GM18870 (cell line): ENCODE measurements around the gene FAM53B.
A peak's percentile ranks its signal among the peaks of the same experiment; 100 is the strongest.

Experiments
- ATAC-seq: cut with Tn5 transposase; IDR thresholded peaks from one replicate; pipeline ENCODE4 v1.9.1; 2021; ENCODE audit warnings: moderate library complexity; ENCODE audit not compliant: unreplicated experiment

FAM53B gene

DNA sequence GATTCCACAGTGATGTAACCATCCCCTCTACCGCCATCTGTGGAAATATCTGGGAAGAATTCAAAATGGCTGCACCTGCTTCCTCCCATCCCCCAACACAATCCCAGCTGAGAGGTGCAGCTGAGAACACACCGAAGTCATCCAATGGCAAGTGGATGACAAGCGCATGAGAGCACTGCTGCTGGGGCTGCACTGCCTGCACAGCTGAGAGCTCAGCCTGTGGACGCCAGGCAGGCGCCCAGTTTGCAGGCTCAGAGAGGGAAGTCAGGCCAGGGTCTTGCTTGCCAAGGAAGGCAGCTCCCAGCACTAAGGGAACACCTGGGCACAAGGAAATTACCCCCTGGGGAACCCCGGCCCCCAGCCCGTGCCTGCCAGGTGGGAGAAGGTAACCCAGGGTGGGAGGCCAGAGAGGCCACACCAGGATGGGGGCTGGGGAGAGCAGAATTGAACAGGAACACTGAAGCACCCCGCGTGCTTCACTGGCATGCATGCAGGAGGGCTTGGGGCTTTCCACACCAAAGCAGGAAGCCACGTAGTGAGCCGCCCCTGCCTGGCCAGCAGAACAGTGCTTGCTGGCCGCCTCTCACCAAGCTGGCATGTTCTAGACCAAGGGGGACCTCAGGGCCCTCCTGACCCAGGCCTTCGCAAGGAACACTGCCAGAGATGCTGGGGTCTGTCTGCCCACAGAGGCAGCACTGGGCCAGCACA, 46.2 kb downstream of the FAM53B start:
- no peak for ATAC-seq

DNA sequence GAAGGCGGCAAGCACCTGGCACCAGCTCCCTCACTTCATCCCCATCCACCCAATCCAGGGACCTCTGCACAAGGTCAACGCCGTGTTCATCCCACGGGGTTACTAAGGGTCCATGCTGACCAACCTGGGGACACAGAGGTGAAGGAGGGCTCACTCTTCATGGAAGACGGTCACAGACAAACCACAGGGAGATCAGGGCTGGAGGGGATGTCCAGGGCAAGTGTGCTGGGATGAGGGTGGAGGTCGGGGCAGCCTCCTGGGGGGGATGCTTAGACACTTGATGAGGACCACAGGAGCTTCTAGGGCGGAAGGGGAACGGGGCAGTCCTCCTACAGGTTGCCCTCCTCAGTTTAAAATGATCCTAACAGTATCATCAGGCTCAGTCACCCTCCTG, 46.7 kb downstream of the FAM53B start:
- no peak for ATAC-seq

DNA sequence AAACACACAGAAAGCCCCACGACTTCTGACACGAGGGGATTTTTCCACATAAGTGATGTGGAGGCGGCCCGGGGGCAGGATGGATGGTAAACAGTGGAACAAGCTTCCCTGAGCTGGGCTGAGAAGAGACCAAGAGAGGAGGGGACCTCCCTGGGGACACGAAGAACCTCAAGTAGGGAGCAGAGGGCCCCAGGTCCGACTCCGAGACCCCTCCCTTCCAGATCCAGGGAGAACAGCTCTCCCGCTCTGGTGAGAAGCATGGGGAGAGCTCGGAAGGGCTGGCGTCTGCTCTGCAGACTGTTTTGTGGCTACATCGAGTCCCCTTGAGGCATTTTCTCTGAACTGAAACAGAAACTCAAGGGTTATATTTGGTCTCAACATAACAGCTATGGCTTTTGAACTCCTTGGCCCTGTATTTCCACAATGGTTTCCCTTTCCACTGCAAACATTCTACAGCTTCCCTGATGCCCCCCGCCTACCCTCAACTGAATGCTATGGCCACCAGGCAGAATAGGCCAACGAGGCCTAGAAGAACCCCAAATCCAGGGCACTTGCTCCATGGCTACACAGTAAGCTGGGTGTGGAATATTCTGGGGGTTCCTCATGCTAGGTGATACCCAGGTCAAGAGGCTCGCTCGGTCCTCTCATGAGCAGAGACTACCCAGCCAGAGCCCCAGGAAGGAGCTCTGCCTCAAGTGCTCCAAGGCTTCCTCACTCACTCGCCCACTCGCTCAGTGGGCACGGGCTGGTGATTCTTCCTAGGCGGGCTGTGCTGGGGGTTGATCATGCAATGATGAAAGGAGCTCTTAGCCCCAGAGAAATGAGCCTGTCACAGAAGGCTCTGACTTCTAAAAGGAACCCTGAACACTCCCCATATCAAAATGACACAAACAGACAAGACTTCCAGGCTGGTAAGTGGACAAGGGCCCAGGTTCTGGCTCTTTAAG, 47.5 kb downstream of the FAM53B start:
- ATAC-seq, result peak; percentile 69

DNA sequence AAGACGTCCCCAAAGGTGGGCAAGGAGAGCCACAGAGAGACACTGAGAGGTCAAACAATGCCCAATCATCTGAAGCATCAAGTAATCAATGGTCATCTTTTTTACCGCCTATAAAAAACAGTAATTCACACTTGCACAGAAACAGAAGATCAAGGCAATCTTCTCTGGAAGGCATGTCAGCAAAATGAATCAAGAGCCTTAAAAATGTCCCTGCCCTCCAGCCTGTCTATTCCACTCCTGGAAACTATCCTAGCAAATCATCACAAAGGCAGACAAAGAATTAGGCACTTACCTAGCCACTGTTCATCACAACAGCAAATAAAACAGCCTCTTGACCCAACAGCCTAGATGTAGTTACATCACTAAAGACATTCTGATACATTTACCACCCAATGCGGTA, 48.9 kb downstream of the FAM53B start:
- ATAC-seq, result no peak

DNA sequence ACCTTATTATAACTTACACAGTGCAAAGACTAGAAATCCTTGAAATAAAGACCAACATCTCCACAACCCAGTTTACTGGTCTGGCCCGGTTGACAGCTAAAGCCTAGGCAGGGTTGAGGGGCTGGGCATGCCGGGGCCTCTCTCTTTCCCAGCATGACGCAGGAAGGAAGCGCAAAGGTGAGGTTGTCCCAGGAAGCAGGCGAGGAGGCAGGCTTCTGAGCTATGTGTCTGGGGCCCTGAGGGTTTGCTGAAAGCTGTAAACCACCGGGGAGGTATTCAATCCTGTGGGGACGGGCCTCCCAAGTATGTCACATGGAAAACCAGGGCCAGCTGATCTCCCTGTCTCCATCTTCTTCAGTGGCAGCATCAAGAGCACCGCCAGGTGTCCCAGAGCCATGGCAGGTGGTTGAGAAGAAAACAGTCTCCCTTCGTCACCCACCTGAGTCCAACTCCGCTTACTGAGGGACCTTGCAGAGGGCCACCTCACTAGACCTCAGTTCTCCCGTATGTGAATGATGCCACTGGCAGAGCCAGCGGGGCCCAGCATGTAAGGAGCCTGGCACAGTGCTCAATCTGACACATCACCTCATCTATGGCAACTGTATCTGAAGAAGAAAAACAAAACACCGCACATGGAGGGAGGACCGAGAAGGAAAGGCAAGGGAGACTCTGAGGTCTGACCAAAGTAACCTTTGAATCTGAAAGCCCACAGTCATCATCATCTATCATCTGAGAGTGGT, 49.5 kb downstream of the FAM53B start:
- ATAC-seq, result no peak

DNA sequence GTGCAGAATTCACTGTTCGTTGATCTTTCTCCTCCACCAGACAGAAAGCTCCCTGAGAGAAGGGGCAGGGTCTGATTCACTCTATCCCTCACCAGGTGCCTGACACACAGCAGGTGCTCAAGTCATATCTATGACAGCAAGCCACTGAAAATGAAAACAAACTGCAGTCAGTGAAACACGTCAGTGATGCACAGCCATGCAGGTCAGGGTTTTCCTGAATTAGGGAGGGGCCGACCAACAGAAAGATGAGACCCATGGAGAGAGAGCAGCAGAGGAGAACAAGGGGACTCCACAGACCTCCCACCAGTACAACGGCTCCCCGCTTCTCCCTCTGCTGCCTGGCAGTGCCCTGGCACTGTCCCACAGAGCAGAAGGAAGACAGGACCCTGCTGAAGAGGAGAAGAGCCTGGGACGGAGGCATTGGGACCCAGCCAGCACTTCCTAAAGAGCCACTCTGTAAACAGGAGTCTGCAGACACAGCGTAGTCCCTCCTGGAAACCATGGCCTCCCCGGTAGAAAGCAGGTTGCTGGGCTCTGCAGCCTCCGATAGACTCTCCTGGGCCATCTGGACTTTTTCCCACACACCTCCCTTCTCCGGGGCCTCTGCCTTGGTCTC, 50.3 kb downstream of the FAM53B start:
- no peak for ATAC-seq

DNA sequence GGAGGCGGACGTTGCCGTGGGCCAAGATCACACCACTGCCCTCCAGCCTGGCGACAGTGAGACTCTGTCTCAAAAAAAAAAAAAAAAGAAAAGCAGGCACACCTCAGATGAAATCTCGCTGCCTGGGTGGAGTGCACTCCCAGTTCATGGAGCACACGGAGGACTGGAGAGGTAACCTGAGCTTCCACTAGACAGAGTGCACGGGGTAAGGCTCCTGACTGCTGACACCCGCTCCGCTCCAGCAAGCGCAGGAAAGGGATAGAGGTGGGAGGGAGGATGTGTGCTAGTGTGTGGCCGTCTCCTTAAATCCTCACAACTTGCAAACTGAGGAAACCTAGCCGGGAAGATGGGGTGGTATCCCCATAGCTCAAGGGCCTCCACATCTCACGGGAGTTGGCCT, 50.8 kb downstream of the FAM53B start:
- ATAC-seq, result no peak

DNA sequence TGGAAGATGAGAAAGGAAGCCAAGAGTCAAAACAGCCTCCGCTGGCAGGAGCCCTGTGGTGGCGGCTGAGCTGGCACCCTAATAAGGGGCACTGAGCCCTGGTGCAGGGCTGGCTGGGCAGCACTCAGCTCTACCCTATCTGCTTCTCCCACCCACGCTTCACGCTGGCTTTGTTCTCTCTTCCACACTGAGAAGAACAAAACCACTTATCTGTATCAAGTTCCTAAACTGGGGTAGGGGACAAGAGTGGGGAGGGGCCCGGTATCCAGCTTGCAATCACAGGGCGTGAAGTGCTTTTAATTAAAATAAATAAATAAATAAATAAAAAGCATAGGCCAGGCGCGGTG, 52.1 kb downstream of the FAM53B start:
- ATAC-seq, result no peak

DNA sequence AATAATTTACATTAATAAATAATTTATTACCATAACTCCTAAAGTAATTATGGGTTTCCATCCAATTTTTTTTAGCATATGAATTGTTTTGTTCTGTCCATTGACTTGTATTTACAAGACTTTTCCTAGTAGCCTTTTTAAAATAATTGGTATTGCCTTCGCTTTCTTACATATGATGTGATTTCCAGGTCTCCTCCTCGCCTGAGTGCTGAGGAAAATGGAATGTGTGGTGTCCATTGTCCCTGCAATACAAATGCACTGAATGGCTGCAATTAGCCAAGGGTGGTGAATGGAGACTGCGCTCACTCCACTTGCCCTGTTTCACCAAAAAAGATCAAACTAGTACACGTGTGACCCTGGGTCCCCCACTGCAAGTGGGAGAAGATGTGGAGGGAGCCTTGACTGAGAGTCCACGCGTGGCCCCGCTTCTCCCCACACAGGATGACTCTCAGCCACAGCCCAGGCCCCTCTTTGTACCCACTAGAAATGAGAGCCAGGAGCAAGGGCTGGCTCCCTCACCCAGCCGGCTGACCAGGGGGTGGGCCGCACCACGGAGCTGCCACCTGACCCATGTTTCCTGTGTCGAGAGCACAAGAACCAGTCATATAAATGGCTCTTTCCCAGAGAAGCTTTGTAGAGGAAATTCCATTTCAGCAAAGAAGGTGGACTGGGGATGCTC, 52.6 kb downstream of the FAM53B start:
- no peak for ATAC-seq

DNA sequence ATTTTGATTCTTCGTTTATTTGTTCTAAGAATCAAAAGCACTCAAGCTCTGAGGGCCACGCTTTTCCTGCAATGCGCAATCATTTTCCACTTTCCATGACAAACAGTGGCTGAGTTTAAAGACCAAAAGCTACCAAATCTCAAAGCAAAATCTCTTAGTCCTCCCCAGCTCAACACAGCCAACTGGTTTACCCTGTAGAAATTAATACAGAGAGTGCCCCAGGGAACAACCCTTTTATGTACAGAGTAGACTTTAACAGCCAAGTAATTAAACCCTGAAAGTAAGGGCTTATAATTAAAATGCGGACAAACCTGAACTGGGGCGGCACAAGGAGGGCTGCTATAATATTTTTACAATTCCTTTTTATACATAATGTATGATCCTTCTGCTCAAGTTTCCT, 53.2 kb downstream of the FAM53B start:
- no peak for ATAC-seq

DNA sequence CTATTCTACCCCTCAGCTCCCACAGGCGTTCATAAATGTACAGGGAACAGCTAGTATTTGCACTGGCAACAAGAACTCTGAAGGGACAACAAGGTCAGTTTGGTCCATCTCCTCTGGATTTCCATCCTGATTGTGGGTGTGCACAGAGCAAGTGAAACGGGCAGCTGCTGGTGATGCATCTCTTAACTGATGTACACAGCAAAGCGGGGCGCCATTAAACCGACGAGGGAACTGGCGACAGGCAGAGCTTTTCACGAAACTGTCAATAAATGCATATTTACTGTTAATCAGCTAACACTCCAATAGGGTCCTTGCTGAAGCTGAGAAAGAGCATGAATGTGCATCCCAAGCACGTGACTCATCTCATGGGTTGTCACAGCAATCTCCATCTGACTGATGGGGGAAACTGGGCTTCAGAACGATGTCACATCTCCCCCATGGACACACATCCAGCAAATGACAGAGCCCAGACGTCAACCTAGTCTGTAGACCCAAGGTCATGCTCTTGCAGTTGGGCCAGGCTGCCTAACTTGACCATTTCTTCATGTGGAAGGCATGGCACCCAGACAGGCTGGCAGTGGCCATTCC, 54.2 kb downstream of the FAM53B start:
- ATAC-seq, result no peak

DNA sequence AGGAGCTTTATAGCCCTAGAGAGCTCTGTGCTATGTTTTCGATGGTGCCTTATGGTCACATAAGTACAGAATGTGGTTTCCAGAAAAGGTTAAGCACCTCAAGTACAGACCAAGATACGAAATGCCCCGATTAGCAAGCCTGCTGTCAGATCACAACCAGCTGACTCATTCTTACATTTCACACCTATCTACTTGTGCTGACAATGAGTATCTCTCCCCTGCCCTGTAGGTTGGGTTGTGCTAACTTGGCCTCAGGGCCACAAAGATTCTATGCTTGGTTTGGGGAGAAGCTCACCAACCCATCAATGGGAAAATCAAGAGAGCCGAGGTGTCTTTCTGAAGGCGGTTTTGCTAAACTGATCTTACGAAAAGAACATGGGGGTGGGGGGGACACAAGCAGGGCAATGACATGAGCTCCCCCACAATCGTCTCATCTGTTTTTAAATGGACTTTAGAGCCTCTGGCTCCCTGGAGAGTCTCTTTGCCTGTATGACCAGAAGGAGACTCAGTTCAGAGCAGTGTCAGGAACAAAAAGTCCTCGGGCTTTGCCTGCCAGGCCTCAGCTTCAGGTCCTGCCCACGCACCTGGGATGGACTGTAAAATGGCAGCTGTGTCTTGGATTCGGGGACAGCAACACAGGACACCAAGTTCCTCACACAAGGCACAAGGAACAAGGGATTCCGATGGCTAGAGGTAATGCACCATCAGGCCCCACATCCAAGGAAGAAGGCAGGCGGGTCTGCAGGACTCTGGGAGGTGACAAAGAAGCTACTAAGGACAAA, 55.1 kb downstream of the FAM53B start:
- peak; percentile 96 for ATAC-seq

DNA sequence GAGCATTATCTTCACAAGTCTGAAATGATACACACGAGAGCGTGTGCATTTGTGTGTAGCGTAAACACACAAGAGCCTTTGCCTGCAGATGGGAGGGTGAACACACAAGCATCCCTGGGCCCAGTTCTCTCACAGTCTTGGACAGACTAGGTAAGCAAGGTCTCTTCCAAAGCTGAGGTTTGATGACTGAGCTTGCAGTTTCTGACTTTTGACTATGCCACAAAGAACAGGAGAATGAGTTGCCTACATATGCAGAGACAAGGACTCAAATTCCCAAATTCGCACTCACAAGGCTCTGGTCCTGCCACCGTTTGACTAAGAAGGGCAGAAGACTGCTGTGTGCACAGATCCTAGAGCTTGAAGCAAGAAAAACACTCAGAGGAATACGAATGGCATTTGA, 55.8 kb downstream of the FAM53B start:
- peak; percentile 9 for ATAC-seq

DNA sequence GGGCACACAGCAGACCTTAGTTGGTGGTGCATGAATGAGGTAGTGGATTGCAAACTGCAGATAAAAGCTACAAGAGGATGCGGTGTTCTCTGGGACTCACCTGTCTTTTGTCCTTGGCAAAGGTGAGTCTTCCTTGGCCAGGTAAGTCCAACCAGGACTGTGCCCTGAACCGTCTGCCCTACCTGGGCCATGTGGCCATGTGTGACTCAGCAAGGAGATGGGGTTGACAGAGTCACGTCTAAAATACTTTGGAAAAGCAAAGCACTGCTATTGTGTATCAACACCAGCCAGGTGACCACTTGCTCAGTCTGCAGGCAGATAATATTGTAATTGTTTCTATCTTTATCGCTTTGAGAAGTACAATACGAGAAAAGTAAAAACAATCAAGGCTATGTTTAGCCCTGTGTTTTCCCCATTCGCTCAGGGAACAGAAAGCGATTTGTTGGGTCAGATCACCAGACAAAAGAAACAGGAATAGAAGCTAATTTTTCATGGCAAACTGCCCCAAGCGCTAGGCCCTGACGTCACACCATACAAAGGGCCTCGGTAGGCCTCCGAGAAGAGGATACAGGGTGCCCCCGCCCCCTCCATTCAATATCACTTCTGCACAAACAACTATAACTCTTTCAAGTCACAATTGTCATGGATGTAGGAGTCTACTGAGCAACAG, 57.3 kb downstream of the FAM53B start:
- ATAC-seq, result no peak

DNA sequence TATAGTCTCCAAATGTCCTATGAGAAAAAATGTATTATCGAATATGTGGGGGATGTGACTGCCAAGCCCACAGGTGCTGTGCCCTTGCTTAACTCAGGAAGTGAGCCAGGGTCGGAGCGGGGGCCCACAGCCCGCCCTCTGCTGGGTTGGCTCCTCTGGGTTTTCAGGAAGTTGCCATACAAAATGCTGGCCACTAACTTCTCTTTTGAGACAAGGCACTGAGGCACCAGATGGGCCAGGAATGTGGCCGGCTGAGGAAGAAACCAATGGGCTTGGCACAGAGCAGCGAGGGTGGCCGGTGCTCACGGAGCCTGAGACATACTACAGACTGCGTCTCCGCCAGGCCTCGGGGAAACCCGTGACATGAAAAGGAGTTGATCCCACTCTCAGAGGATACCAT, 58.9 kb downstream of the FAM53B start:
- ATAC-seq, result no peak

DNA sequence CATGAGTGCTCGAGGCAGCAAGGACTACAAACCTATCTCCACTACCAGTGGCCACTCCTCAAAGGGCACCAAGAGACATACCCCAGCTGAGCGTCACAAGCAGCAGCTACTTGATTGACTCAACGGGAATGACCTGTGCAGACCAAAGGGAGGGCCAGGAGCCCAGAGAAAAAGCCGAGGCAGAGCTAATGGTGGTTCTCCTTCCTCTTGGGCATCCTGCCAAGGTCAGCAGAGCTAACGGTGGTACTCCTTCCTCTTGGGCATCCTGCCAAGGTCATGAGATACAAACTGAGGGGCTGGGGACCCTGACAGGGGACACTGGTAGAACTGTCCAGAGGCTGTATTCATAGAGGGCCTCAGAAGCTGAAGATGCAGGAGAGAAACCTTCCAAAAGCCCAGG, 60.4 kb downstream of the FAM53B start:
- no peak for ATAC-seq

DNA sequence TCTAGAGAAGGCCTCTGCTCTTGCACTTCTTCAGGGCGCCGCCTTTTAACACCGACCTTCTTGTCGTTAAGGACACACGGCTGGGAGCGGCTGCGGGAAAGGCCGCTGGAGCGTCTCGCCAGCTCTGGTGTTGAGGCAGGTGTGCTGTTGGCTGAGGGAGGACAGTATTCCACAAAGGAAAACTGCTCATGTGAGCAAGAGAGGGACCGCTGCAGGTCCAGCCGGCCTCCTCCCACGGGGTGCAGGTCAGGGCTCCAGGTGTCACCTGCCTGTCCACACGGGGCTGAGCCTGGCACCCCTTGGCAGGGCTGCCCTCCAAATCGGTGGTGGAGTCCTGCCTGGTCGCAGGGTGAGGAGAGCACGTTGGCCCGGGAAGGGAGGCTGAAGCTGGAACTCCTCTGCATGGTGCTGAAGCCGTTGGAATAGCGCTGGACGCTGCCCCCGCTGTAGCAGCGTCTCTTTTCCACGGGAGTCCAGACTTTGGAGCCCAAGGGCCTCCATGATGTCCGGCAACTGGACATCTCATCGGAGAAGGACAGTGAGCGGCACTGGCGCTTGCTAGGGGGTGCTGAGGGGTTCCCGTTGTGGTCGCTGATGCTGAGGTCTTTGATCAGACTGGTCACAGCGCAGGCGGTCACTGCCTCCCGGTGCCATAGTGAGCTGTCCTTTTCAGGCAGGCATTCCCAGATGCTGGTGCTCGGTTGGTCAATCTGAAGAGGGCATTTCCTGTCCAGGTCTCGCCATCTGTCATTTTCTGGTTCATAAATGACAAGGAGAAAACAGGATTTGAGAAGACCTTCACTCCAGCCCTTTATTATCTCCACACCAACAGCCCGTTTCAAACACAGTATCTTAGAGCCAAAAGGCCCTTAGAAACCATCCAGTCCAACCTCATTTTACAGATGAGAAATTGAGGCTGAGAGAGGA, 62.3 kb downstream of the FAM53B start:
- no peak for ATAC-seq

DNA sequence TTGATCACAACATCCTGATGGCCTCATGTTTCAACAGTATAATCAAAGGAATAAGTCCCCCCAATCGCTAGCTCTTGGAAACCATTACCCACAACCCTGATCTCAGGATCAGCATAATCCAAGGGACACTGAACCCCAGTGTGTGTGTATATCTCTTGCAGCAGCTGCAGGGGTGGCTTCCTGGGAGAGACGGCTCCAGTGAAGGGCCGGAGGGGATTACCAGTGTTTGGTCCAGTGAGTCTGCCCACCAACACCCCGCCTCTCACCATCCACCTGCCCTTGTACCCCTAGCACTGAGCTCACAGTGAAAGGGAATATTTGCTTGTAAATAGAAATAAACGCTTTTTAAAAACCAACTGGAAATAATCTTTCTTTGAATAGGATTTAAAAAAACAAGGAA, 63.1 kb downstream of the FAM53B start:
- no peak for ATAC-seq
